IMR-90 (cell line): ENCODE data around the gene APMAP.

Source experiments
- BHLHE40 ChIP-seq: fragments of 150-350 bp; IDR thresholded peaks from 2 replicates; pipeline ENCODE4 v1.6.1; 2016; ENCODE audit warnings: mild to moderate bottlenecking, low read depth, low read length
- CEBPB ChIP-seq: IDR thresholded peaks from 2 replicates; pipeline ENCODE4 v1.6.1; 2012; ENCODE audit warnings: low read depth, low read length, improper control_type of control experiment
- CTCF ChIP-seq: conservative IDR thresholded peaks from 2 replicates; pipeline ENCODE4 v1.5.1; 2012; ENCODE audit warnings: mild to moderate bottlenecking, low read depth, low read length, improper control_type of control experiment
- FOS ChIP-seq: fragments of 150-350 bp; IDR thresholded peaks from 2 replicates; pipeline ENCODE4 v1.6.1; 2016; ENCODE audit warnings: low read depth, low read length
- MAFK ChIP-seq: IDR thresholded peaks from 2 replicates; pipeline ENCODE4 v1.6.1; 2012; ENCODE audit warnings: low read depth, low read length, improper control_type of control experiment
- NFE2L2 ChIP-seq: fragments of 150-350 bp; IDR thresholded peaks from 2 replicates; pipeline ENCODE4 v1.6.1; 2016; ENCODE audit warnings: low read depth, mild to moderate bottlenecking, low read length
- POLR2A ChIP-seq: IDR thresholded peaks from 2 replicates; pipeline ENCODE4 v1.6.1; 2012; ENCODE audit warnings: mild to moderate bottlenecking, low read depth, low read length
- RAD21 ChIP-seq: IDR thresholded peaks from 2 replicates; pipeline ENCODE4 v1.6.1; 2012; ENCODE audit warnings: low read length, improper control_type of control experiment
- RCOR1 ChIP-seq: IDR thresholded peaks from 2 replicates; pipeline ENCODE4 v1.6.1; 2012; ENCODE audit warnings: mild to moderate bottlenecking, low read length, improper control_type of control experiment; ENCODE audit not compliant: insufficient replicate concordance
- RFX5 ChIP-seq: IDR thresholded peaks from 2 replicates; pipeline ENCODE4 v1.8.0; 2012; ENCODE audit warnings: low read depth, mild to moderate bottlenecking, low read length, moderate library complexity
- SMC3 ChIP-seq: fragments of 150-350 bp; IDR thresholded peaks from 2 replicates; pipeline ENCODE4 v1.6.1; 2016; ENCODE audit warnings: low read depth, mild to moderate bottlenecking, antibody characterized with exemption, low read length, moderate library complexity

GRCh38 chr20:24989162-24989561 lies 3.4 kb downstream of the APMAP start:
- TF ChIP-seq CTCF (no peak), RAD21 (no peak), CEBPB (no peak), BHLHE40 (no peak), POLR2A (no peak), FOS (no peak), NFE2L2 (no peak), RFX5 (no peak), RCOR1 (no peak), SMC3 (no peak), MAFK (no peak)
